WTC11 (cell line): ENCODE data around the gene PACS1. TPM values are rescaled to one million over a fixed set of nuclear protein-coding genes. Genes with fewer than 3 reads are reported as not detected.

Experiments used
- ATAC-seq: fragments of 200-7000 bp; cut with Tn5 transposase; 2 replicates; pipeline ENCODE4 v1.10.0; 2021; ENCODE audit warnings: mild to moderate bottlenecking, moderate library complexity
- CTCF ChIA-PET: fragments of 300-600 bp; sonication (Branson Sonifier 250); formaldehyde crosslinking; loops from one replicate; lab custom pipeline; 2021; ENCODE audit warnings: antibody characterized with exemption; lab: Charles Lee
- POLR2A ChIA-PET: fragments of 350-600 bp; sonication (Branson Sonifier 250); formaldehyde crosslinking; loops from one replicate; lab custom pipeline; 2021; ENCODE audit warnings: antibody characterized with exemption; lab: Charles Lee
- DNase-seq: peaks from one replicate; pipeline ENCODE4 v3.0.0; 2021; ENCODE audit warnings: low spot score
- H3K27ac Mint-ChIP-seq: 2 replicates; pipeline ENCODE4 v1.8.0; 2021; ENCODE audit warnings: mixed read lengths
- H3K27me3 Mint-ChIP-seq: 2 replicates; pipeline ENCODE4 v1.8.0; 2021; ENCODE audit warnings: low read depth, mild to moderate bottlenecking, moderate library complexity, mixed read lengths
- H3K36me3 Mint-ChIP-seq: 2 replicates; pipeline ENCODE4 v1.8.0; 2021; ENCODE audit warnings: mixed read lengths
- H3K4me1 Mint-ChIP-seq: 2 replicates; pipeline ENCODE4 v1.8.0; 2022; ENCODE audit warnings: mixed read lengths
- H3K4me3 Mint-ChIP-seq: 2 replicates; pipeline ENCODE4 v1.8.0; 2021; ENCODE audit warnings: mild to moderate bottlenecking, moderate library complexity, mixed read lengths
- H3K9me3 Mint-ChIP-seq: 2 replicates; pipeline ENCODE4 v1.8.0; 2021; ENCODE audit warnings: mixed read lengths
- CREM ChIP-seq: sonication (generic); formaldehyde crosslinking; IDR thresholded peaks from 2 replicates; pipeline ENCODE4 v1.8.1; 2022; ENCODE audit warnings: mild to moderate bottlenecking, missing genetic modification reagents, moderate library complexity
- ESRRA ChIP-seq: sonication (generic); formaldehyde crosslinking; IDR thresholded peaks from 2 replicates; pipeline ENCODE4 v1.8.1; 2022; ENCODE audit warnings: mild to moderate bottlenecking, missing genetic modification reagents, borderline replicate concordance
- ETV6 ChIP-seq: sonication (generic); formaldehyde crosslinking; IDR thresholded peaks from 2 replicates; pipeline ENCODE4 v1.8.1; 2022; ENCODE audit warnings: mild to moderate bottlenecking, missing genetic modification reagents
- FOXJ3 ChIP-seq: sonication (generic); formaldehyde crosslinking; IDR thresholded peaks from 2 replicates; pipeline ENCODE4 v1.9.0; 2021; ENCODE audit warnings: missing genetic modification reagents, mild to moderate bottlenecking, borderline replicate concordance
- HMGA2 ChIP-seq: fragments of 250-450 bp; sonication (Bioruptor Pico); IDR thresholded peaks from 2 replicates; pipeline ENCODE4 v1.4.0; 2021; ENCODE audit warnings: mild to moderate bottlenecking, moderate library complexity
- IRF2 ChIP-seq: sonication (generic); formaldehyde crosslinking; IDR thresholded peaks from 2 replicates; pipeline ENCODE4 v1.8.0; 2022; ENCODE audit warnings: low read depth, missing genetic modification reagents, borderline replicate concordance
- NFE2L1 ChIP-seq: sonication (generic); formaldehyde crosslinking; IDR thresholded peaks from 2 replicates; pipeline ENCODE4 v1.8.1; 2023; ENCODE audit warnings: missing genetic modification reagents
- NR3C1 ChIP-seq: sonication (generic); formaldehyde crosslinking; conservative IDR thresholded peaks from 2 replicates; pipeline ENCODE4 v1.8.1; 2023; ENCODE audit warnings: low read depth, mild to moderate bottlenecking, missing genetic modification reagents
- RORB ChIP-seq: fragments of 250-450 bp; sonication (Bioruptor Pico); IDR thresholded peaks from 2 replicates; pipeline ENCODE4 v1.9.0; 2021; ENCODE audit warnings: mild to moderate bottlenecking
- SMAD4 ChIP-seq: sonication (generic); formaldehyde crosslinking; IDR thresholded peaks from 2 replicates; pipeline ENCODE4 v1.8.0; 2022; ENCODE audit warnings: mild to moderate bottlenecking, missing genetic modification reagents
- TCF7 ChIP-seq: sonication (generic); formaldehyde crosslinking; IDR thresholded peaks from 2 replicates; pipeline ENCODE4 v1.8.0; 2022; ENCODE audit warnings: mild to moderate bottlenecking, low read depth, missing genetic modification reagents, moderate library complexity
- ZNF219 ChIP-seq: sonication (generic); formaldehyde crosslinking; IDR thresholded peaks from 2 replicates; pipeline ENCODE4 v1.8.0; 2023; ENCODE audit warnings: missing genetic modification reagents, mild to moderate bottlenecking, borderline replicate concordance
- ZNF396 ChIP-seq: fragments of 250-450 bp; sonication (Bioruptor Pico); IDR thresholded peaks from 2 replicates; pipeline ENCODE4 v1.8.0; 2021; ENCODE audit warnings: mild to moderate bottlenecking, moderate library complexity, borderline replicate concordance
- total RNA-seq: library from RNA; stranded (reverse); gene quantifications from 3 replicates; pipeline ENCODE4 v1.2.3, GENCODE V29; 2021
- TF ChIP-seq, protein P1 (sequence below): sonication (generic); formaldehyde crosslinking; IDR thresholded peaks from 2 replicates; pipeline ENCODE4 v1.8.1; 2022; ENCODE audit warnings: mild to moderate bottlenecking, missing genetic modification reagents, moderate library complexity, borderline replicate concordance
- TF ChIP-seq, protein P2 (sequence below): sonication (generic); formaldehyde crosslinking; IDR thresholded peaks from 2 replicates; pipeline ENCODE4 v1.8.0; 2023; ENCODE audit warnings: mild to moderate bottlenecking, missing genetic modification reagents
- TF ChIP-seq, protein P3 (sequence below): sonication (generic); formaldehyde crosslinking; IDR thresholded peaks from 2 replicates; pipeline ENCODE4 v1.8.1; 2023; ENCODE audit warnings: mild to moderate bottlenecking, missing genetic modification reagents, borderline replicate concordance
- TF ChIP-seq, protein P4 (sequence below): sonication (generic); formaldehyde crosslinking; IDR thresholded peaks from 2 replicates; pipeline ENCODE4 v1.8.1; 2023; ENCODE audit warnings: mild to moderate bottlenecking, moderate library complexity, missing genetic modification reagents
- TF ChIP-seq, protein P5 (sequence below): fragments of 200-600 bp; IDR thresholded peaks from 2 replicates; pipeline ENCODE4 v1.8.0; 2022; ENCODE audit warnings: antibody characterized with exemption
- TF ChIP-seq, protein P6 (sequence below): fragments of 250-450 bp; sonication (Bioruptor Pico); IDR thresholded peaks from 2 replicates; pipeline ENCODE4 v1.9.0; 2021; ENCODE audit warnings: moderate library complexity, mild to moderate bottlenecking, inconsistent platforms, borderline replicate concordance
- TF ChIP-seq, protein P7 (sequence below): sonication (generic); formaldehyde crosslinking; IDR thresholded peaks from 2 replicates; pipeline ENCODE4 v1.8.0; 2023; ENCODE audit warnings: missing genetic modification reagents

The PACS1 gene
- total RNA-seq, 1 experiment from 2014 or later = 34.8 TPM

DNA sequence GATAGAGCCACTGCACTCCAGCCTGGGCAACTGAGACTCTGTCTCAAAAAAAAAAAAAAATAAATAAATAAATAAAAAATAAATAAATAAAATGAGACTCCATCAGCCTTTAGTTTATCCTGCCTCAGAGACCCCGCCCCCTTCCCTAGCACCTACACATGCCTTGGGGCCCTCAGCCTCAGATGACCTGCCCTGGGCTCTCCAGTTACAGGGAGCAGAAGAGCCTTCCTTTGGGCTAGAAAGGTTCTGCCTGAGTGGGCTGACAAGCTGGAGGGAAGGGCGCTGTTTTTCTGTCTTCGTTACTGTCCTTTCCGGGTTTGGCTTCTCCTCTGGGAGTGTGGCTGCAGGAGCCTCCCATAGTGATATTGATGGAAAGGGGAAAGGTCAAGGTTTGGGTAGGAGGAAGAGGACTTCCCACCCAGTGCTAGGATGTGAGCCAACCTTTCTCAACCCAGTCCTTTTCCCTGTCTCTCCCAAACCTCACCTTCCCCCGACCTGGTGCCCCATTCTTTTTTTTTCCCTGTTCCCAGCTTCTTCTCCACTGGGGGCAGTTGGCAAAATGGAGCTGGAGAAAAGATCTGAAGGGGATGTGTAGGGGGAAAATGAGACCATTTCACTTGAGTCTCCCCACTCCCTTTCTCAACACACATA is 19.4 kb upstream of the PACS1 start:
- H3K27ac Mint-ChIP-seq = peak overlapping the region; percentile 97
- CTCF ChIA-PET = interaction anchor here (1.2 to 4.2 kb wide), 7 partner anchors 19 to 271 kb away, joined by 3 to 35 read pairs (median 4); partner anchors contain the start of genes FIBP and PACS1
- H3K9me3 Mint-ChIP-seq = no peaks in the 10 kb centered on the region
- peak overlapping the region; percentile 100 for H3K4me3 Mint-ChIP-seq
- H3K4me1 Mint-ChIP-seq = peaks cover 37% of the 10 kb centered on the region
- TF ChIP-seq, protein P1, sequence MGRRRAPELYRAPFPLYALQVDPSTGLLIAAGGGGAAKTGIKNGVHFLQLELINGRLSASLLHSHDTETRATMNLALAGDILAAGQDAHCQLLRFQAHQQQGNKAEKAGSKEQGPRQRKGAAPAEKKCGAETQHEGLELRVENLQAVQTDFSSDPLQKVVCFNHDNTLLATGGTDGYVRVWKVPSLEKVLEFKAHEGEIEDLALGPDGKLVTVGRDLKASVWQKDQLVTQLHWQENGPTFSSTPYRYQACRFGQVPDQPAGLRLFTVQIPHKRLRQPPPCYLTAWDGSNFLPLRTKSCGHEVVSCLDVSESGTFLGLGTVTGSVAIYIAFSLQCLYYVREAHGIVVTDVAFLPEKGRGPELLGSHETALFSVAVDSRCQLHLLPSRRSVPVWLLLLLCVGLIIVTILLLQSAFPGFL (CRISPR knock-in tag) = no peak
- TF ChIP-seq ETV6 (CRISPR knock-in tag) (no peak), NFE2L1 (CRISPR knock-in tag) (no peak), ZNF396 (CRISPR knock-in tag) (no peak), CREM (CRISPR knock-in tag) (no peak), RORB (CRISPR knock-in tag) (no peak), IRF2 (CRISPR knock-in tag) (no peak), TCF7 (CRISPR knock-in tag) (no peak), SMAD4 (CRISPR knock-in tag) (no peak), ESRRA (no peak), FOXJ3 (no peak), NR3C1 (no peak), HMGA2 (no peak), ZNF219 (CRISPR knock-in tag) (no peak)
- TF ChIP-seq, protein P2, sequence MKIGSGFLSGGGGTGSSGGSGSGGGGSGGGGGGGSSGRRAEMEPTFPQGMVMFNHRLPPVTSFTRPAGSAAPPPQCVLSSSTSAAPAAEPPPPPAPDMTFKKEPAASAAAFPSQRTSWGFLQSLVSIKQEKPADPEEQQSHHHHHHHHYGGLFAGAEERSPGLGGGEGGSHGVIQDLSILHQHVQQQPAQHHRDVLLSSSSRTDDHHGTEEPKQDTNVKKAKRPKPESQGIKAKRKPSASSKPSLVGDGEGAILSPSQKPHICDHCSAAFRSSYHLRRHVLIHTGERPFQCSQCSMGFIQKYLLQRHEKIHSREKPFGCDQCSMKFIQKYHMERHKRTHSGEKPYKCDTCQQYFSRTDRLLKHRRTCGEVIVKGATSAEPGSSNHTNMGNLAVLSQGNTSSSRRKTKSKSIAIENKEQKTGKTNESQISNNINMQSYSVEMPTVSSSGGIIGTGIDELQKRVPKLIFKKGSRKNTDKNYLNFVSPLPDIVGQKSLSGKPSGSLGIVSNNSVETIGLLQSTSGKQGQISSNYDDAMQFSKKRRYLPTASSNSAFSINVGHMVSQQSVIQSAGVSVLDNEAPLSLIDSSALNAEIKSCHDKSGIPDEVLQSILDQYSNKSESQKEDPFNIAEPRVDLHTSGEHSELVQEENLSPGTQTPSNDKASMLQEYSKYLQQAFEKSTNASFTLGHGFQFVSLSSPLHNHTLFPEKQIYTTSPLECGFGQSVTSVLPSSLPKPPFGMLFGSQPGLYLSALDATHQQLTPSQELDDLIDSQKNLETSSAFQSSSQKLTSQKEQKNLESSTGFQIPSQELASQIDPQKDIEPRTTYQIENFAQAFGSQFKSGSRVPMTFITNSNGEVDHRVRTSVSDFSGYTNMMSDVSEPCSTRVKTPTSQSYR (CRISPR knock-in tag) = no peak
- TF ChIP-seq, protein P3, sequence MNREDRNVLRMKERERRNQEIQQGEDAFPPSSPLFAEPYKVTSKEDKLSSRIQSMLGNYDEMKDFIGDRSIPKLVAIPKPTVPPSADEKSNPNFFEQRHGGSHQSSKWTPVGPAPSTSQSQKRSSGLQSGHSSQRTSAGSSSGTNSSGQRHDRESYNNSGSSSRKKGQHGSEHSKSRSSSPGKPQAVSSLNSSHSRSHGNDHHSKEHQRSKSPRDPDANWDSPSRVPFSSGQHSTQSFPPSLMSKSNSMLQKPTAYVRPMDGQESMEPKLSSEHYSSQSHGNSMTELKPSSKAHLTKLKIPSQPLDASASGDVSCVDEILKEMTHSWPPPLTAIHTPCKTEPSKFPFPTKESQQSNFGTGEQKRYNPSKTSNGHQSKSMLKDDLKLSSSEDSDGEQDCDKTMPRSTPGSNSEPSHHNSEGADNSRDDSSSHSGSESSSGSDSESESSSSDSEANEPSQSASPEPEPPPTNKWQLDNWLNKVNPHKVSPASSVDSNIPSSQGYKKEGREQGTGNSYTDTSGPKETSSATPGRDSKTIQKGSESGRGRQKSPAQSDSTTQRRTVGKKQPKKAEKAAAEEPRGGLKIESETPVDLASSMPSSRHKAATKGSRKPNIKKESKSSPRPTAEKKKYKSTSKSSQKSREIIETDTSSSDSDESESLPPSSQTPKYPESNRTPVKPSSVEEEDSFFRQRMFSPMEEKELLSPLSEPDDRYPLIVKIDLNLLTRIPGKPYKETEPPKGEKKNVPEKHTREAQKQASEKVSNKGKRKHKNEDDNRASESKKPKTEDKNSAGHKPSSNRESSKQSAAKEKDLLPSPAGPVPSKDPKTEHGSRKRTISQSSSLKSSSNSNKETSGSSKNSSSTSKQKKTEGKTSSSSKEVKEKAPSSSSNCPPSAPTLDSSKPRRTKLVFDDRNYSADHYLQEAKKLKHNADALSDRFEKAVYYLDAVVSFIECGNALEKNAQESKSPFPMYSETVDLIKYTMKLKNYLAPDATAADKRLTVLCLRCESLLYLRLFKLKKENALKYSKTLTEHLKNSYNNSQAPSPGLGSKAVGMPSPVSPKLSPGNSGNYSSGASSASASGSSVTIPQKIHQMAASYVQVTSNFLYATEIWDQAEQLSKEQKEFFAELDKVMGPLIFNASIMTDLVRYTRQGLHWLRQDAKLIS (CRISPR knock-in tag) = no peak
- TF ChIP-seq, protein P4, sequence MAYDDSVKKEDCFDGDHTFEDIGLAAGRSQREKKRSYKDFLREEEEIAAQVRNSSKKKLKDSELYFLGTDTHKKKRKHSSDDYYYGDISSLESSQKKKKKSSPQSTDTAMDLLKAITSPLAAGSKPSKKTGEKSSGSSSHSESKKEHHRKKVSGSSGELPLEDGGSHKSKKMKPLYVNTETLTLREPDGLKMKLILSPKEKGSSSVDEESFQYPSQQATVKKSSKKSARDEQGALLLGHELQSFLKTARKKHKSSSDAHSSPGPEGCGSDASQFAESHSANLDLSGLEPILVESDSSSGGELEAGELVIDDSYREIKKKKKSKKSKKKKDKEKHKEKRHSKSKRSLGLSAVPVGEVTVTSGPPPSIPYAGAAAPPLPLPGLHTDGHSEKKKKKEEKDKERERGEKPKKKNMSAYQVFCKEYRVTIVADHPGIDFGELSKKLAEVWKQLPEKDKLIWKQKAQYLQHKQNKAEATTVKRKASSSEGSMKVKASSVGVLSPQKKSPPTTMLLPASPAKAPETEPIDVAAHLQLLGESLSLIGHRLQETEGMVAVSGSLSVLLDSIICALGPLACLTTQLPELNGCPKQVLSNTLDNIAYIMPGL (CRISPR knock-in tag) = no peak
- TF ChIP-seq, protein P5, sequence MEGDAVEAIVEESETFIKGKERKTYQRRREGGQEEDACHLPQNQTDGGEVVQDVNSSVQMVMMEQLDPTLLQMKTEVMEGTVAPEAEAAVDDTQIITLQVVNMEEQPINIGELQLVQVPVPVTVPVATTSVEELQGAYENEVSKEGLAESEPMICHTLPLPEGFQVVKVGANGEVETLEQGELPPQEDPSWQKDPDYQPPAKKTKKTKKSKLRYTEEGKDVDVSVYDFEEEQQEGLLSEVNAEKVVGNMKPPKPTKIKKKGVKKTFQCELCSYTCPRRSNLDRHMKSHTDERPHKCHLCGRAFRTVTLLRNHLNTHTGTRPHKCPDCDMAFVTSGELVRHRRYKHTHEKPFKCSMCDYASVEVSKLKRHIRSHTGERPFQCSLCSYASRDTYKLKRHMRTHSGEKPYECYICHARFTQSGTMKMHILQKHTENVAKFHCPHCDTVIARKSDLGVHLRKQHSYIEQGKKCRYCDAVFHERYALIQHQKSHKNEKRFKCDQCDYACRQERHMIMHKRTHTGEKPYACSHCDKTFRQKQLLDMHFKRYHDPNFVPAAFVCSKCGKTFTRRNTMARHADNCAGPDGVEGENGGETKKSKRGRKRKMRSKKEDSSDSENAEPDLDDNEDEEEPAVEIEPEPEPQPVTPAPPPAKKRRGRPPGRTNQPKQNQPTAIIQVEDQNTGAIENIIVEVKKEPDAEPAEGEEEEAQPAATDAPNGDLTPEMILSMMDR = no peak
- TF ChIP-seq, protein P6, sequence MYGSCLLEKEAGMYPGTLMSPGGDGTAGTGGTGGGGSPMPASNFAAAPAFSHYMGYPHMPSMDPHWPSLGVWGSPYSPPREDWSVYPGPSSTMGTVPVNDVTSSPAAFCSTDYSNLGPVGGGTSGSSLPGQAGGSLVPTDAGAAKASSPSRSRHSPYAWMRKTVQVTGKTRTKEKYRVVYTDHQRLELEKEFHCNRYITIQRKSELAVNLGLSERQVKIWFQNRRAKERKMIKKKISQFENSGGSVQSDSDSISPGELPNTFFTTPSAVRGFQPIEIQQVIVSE (CRISPR knock-in tag) = no peak
- TF ChIP-seq, protein P7, sequence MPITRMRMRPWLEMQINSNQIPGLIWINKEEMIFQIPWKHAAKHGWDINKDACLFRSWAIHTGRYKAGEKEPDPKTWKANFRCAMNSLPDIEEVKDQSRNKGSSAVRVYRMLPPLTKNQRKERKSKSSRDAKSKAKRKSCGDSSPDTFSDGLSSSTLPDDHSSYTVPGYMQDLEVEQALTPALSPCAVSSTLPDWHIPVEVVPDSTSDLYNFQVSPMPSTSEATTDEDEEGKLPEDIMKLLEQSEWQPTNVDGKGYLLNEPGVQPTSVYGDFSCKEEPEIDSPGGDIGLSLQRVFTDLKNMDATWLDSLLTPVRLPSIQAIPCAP = no peak
- TF ChIP-seq, all 79 proteins: peak for 0
- ATAC-seq = no peak
- Mint-ChIP-seq H3K27me3 (no peaks in the 10 kb centered on the region), H3K36me3 (peaks cover 21% of the 10 kb centered on the region)
- POLR2A ChIA-PET = interaction anchor here (1.5 to 1.9 kb wide), 2 partner anchors 162 to 217 kb away, joined by 6 read pairs; partner anchors contain the start of gene FIBP
- DNase-seq = no peak
